SK-N-SH treated with all-trans-retinoic acid at 6 μM for 48 hours (cell line): Measurements from ENCODE around the gene ENPP7.

Experiments
- CREB5 ChIP-seq: fragments of 250-450 bp; sonication (Bioruptor Pico); IDR thresholded peaks from 2 replicates; pipeline ENCODE4 v1.5.1; 2020; ENCODE audit warnings: low read depth, mild to moderate bottlenecking, moderate library complexity
- OSR1 ChIP-seq: fragments of 250-450 bp; sonication (Bioruptor Pico); IDR thresholded peaks from 2 replicates; pipeline ENCODE4 v1.8.0; 2022; ENCODE audit warnings: moderate library complexity, mild to moderate bottlenecking, inconsistent platforms
- RARB ChIP-seq: fragments of 250-450 bp; sonication (Bioruptor Pico); IDR thresholded peaks from 2 replicates; pipeline ENCODE4 v1.8.0; 2021; ENCODE audit warnings: mild to moderate bottlenecking, moderate library complexity
- SNAI2 ChIP-seq: fragments of 250-450 bp; sonication (Bioruptor Pico); IDR thresholded peaks from 2 replicates; pipeline ENCODE4 v1.5.0; 2020; ENCODE audit warnings: mild to moderate bottlenecking, moderate library complexity
- TSHZ2 ChIP-seq: fragments of 250-450 bp; sonication (Bioruptor Pico); IDR thresholded peaks from 2 replicates; pipeline ENCODE4 v1.5.0; 2020; ENCODE audit warnings: mild to moderate bottlenecking, moderate library complexity
- ZFP3 ChIP-seq: fragments of 250-450 bp; sonication (Bioruptor Pico); IDR thresholded peaks from 2 replicates; pipeline ENCODE4 v1.5.0; 2020; ENCODE audit warnings: mild to moderate bottlenecking, moderate library complexity

The ENPP7 gene

GRCh38 chr17:79791735-79792161 lies 61.0 kb downstream of the ENPP7 start (continued):
- no peak for TF ChIP-seq TSHZ2
- no peak for TF ChIP-seq OSR1 (CRISPR knock-in tag)
- TF ChIP-seq ZFP3 (CRISPR knock-in tag) = no peak
- TF ChIP-seq SNAI2 = no peak
- TF ChIP-seq CREB5 (CRISPR knock-in tag) = no peak
- no peak for TF ChIP-seq RARB
